ENCODE results near the gene AKIRIN1. TPM values are rescaled to one million over a fixed set of nuclear protein-coding genes. Genes with fewer than 3 reads are reported as not detected.
A peak's percentile ranks its signal among the peaks of the same experiment; 100 is the strongest.
"Not testable (repeated sequence)": the region's sequence is repeated elsewhere in the genome, so short reads cannot be mapped to it uniquely, and the experiment has no call there.

AKIRIN1 gene
- total RNA-seq, 1 donor from 2014 or later, result 37.9 TPM

DNA sequence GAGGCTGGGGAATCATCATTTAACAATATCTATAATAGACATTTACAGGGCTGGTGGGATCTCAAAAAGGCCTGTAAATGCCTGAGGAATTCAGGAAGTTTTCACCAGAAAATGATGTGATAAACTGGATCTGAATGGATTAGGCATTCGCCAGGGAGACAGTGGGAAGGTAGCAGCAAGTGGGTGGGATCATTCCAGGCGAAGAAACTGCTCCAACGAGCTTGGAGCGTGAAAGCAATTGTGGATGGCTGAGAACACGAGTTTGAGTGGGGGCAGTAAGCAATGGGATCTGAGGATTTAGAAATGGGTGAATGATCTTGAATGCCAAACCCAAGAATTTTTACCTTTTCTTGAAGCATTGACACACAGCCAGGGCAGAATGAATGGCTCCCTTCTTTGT, 26.2 kb downstream of the AKIRIN1 start:
- H3K36me3 ChIP-seq (ENCODE audit: control insufficient read depth, insufficient read depth, low read length), result no peaks in the 10 kb centered on the region
- DNase-seq (ENCODE audit: low read depth) (no peak), FAIRE-seq (no peak)
- TF ChIP-seq, protein P1, sequence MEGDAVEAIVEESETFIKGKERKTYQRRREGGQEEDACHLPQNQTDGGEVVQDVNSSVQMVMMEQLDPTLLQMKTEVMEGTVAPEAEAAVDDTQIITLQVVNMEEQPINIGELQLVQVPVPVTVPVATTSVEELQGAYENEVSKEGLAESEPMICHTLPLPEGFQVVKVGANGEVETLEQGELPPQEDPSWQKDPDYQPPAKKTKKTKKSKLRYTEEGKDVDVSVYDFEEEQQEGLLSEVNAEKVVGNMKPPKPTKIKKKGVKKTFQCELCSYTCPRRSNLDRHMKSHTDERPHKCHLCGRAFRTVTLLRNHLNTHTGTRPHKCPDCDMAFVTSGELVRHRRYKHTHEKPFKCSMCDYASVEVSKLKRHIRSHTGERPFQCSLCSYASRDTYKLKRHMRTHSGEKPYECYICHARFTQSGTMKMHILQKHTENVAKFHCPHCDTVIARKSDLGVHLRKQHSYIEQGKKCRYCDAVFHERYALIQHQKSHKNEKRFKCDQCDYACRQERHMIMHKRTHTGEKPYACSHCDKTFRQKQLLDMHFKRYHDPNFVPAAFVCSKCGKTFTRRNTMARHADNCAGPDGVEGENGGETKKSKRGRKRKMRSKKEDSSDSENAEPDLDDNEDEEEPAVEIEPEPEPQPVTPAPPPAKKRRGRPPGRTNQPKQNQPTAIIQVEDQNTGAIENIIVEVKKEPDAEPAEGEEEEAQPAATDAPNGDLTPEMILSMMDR (IDR thresholded peaks at IDR 0.05; ENCODE audit: insufficient read depth, low read length, severe bottlenecking), result no peak
- H3K27me3 ChIP-seq (ENCODE audit: control insufficient read depth, insufficient read depth, low read length), result no peaks in the 10 kb centered on the region
- H3K4me3 ChIP-seq (ENCODE audit: low read depth, low read length), result no peak overlapping the region

- not testable (repeated sequence) for DNase-seq (ENCODE audit: low read depth); FAIRE-seq; H3K27me3 ChIP-seq (ENCODE audit: control insufficient read depth, insufficient read depth, low read length); H3K36me3 ChIP-seq (ENCODE audit: control insufficient read depth, insufficient read depth, low read length); H3K4me3 ChIP-seq (ENCODE audit: low read depth, low read length)
Observed at GRCh38 chr1:39020494-39020893, 29.4 kb downstream of the AKIRIN1 start.

- Histone ChIP-seq H3K4me3 (ENCODE audit: low read depth, low read length) (no peak overlapping the region), H3K36me3 (ENCODE audit: control insufficient read depth, insufficient read depth, low read length) (no peaks in the 10 kb centered on the region), H3K27me3 (ENCODE audit: control insufficient read depth, insufficient read depth, low read length) (no peaks in the 10 kb centered on the region)
- no peak for FAIRE-seq
- peak; percentile 47 for DNase-seq (ENCODE audit: low read depth)
- TF ChIP-seq, protein P1 (IDR thresholded peaks at IDR 0.05; ENCODE audit: insufficient read depth, low read length, severe bottlenecking), result no peak
Observed at GRCh38 chr1:39021426-39021825, 30.4 kb downstream of the AKIRIN1 start.

DNA sequence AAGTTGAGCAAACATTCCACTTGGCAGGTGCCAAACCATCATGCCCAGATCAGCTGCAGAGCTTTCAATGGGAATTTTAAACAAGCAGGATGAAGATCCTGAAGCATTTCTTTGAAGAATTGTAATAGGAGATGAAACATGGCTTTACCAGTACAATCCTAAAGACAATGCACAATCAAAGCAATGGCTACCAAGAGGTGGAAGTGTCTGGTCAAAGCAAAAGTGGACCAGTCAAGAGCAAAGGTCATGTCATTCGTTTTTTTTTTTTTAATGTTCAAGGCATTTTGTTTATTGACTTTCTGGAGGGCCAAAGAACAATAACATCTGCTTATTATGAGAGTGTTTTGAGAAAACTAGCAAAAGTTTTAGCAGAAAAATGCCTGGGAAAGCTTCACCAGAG, 32.1 kb downstream of the AKIRIN1 start:
- TF ChIP-seq, protein P1 (IDR thresholded peaks at IDR 0.05; ENCODE audit: insufficient read depth, low read length, severe bottlenecking), result no peak
- FAIRE-seq, result no peak

DNA sequence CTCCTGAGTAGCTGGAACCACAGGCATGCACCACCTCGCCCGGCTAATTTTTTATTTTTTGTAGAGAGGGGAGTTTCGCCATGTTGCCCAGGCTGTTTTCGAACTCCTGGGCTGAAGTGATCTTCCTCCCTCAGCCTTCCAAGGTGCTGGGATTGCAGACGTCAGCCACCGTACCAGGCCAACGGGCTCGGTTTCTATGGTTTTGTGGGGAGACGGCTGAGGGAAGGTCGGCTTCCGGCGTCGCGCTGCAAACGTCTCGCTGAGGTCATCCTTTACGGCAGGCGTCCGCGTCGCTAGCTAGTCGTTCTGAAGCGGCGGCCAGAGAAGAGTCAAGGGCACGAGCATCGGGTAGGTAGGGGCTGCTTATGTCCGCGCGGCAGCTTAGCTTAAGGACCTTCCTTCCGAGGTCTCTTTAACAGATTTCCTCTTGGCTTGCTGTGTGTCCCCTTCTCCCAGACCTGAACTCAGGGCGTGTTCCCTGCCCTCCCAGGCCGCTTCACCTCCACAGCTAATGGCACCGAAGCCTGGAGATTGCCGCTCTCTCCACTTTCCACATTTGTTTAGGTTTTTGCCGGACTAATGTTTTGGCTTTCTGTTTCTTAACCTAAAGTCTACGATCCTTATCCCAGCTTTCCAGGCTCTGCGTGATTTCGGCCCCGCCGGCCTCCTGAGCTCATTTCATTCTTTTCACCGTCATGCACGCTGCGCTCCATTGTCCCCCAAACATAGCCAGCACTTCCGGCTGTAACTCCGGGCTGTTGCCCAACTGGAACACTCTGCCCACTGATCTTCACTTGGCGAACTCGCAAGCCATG, 35.2 kb downstream of the AKIRIN1 start, which contains the start of gene NDUFS5:
NDUFS5 (plus strand) TSS at position 300 of the 815 bp plus-strand sequence. CDS start 2,375 bp downstream, outside the sequence.
- Histone ChIP-seq H3K36me3 (ENCODE audit: control insufficient read depth, insufficient read depth, low read length) (no peaks in the 10 kb centered on the region), H3K27me3 (ENCODE audit: control insufficient read depth, insufficient read depth, low read length) (no peaks in the 10 kb centered on the region), H3K4me3 (ENCODE audit: low read depth, low read length) (peak within 1 kb of the TSS; percentile 74)
- FAIRE-seq (no peak), DNase-seq (ENCODE audit: low read depth) (peak; percentile 82)
- TF ChIP-seq, protein P1 (IDR thresholded peaks at IDR 0.05; ENCODE audit: insufficient read depth, low read length, severe bottlenecking), result no peak

More for the DNA sequence above, 32.1 kb downstream of the AKIRIN1 start:
- H3K27me3 ChIP-seq (ENCODE audit: control insufficient read depth, insufficient read depth, low read length), result no peaks in the 10 kb centered on the region
- H3K36me3 ChIP-seq (ENCODE audit: control insufficient read depth, insufficient read depth, low read length), result no peaks in the 10 kb centered on the region
- DNase-seq (ENCODE audit: low read depth), result no peak
- H3K4me3 ChIP-seq (ENCODE audit: low read depth, low read length), result no peak overlapping the region

- H3K27me3 ChIP-seq (ENCODE audit: control insufficient read depth, insufficient read depth, low read length), result no peaks in the 10 kb centered on the region
- DNase-seq (ENCODE audit: low read depth) (no peak), FAIRE-seq (no peak)
- peak overlapping the region; percentile 74 for H3K4me3 ChIP-seq (ENCODE audit: low read depth, low read length)
- H3K36me3 ChIP-seq (ENCODE audit: control insufficient read depth, insufficient read depth, low read length), result no peaks in the 10 kb centered on the region
- TF ChIP-seq, protein P1 (IDR thresholded peaks at IDR 0.05; ENCODE audit: insufficient read depth, low read length, severe bottlenecking), result no peak
Observed at GRCh38 chr1:39026866-39027507, 35.9 kb downstream of the AKIRIN1 start.
